Stomach (tissue), 4 donors: ENCODE measurements around the gene ACOT9.

ENCODE experiments used
- CTCF ChIP-seq, 7 experiments: fragments of 450-650 bp in 4 of 7; fragments of 200-600 bp in 3 of 7; sonication (generic) in 3 of 7; IDR thresholded peaks; one replicate each; pipeline ENCODE4 v1.5.1; 2016 to 2019; ENCODE audit warnings: antibody characterized with exemption in 7 of 7, control low read depth in 2 of 7, mild to moderate bottlenecking in 1 of 7
- EP300 ChIP-seq: sonication (generic); formaldehyde crosslinking; IDR thresholded peaks from one replicate; pipeline ENCODE4 v1.6.1; 2017; ENCODE audit warnings: antibody characterized with exemption
- POLR2A ChIP-seq, 4 donors: fragments of 450-650 bp; IDR thresholded peaks; one replicate each; pipeline ENCODE4 v1.6.1; 2016; ENCODE audit warnings: antibody characterized with exemption in 4 of 4, control low read depth in 2 of 4, mild to moderate bottlenecking in 1 of 4, moderate library complexity in 1 of 4
- POLR2AphosphoS5 ChIP-seq, 3 donors: sonication (generic); formaldehyde crosslinking; IDR thresholded peaks; one replicate each; pipeline ENCODE4 v1.6.1; 2016; ENCODE audit warnings: antibody characterized with exemption in 3 of 3

GRCh38 chrX:23656091-23656490 lies 87.0 kb downstream of the ACOT9 start:
- TF ChIP-seq CTCF (IDR thresholded peaks at IDR 0.05) (no peak), EP300 (no peak), POLR2A (IDR thresholded peaks at IDR 0.05) (no peak), POLR2AphosphoS5 (IDR thresholded peaks at IDR 0.05) (no peak)
